Effector CD4-positive, alpha-beta T cell (primary cell): ENCODE measurements around the gene FXR1.

Experiments
- DNase-seq: peaks from one replicate; pipeline ENCODE4 v3.0.0-alpha.2; 2020

The FXR1 gene

GRCh38 chr3:181009225-181009624 lies 96.8 kb downstream of the FXR1 start:
- DNase-seq: no peak

GRCh38 chr3:181017690-181018089 lies 105.2 kb downstream of the FXR1 start:
- DNase-seq: no peak

DNA sequence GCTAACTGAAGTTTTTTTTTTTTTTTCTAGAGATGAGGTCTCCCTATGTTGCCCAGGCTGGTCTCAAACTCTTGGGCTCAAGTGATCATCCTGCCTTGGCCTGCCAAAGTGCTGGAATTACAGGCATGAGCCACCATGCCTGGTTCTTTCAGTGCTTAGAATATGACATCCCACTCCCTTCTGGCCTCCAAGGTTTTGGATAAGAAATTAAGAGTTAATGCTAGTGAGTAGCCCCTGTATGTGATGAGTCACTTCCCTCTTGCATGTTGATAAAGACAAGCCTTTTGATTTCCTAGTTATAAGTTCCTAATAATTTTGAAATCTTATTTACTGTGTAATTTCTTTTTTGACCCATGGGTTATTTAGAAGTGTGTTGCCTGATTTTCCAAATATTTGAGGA lies 112.7 kb downstream of the FXR1 start:
- DNase-seq: no peak

DNA sequence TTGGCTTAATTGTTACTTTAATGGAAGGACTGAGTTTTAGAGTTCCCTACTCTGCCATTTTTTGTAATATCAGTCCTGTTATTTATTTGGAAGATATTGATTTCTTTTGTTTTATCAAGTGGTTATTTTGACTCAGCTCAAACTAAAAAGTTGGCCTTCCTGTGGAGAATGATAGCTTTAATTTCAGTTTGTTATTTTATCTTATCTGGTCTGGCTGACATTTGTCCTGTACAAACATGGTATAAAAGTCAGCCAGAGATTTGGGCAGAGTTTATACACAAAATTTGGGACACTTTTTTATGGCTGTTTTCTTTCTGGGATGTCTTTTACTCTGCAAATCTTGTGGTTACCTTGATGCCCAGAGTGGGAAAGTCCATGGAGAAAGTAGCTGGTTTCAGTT lies 118.5 kb downstream of the FXR1 start:
- no peak for DNase-seq
